Lower leg skin (tissue), 3 donors: ENCODE data around the gene STH.

Experiments
- POLR2A ChIP-seq, 2 donors: fragments of 450-650 bp; IDR thresholded peaks; one replicate each; pipeline ENCODE4 v1.6.1; 2016 to 2017; ENCODE audit warnings: antibody characterized with exemption in 2 of 2, mild to moderate bottlenecking in 1 of 2, moderate library complexity in 1 of 2
- TF ChIP-seq, protein P1 (sequence below), 3 donors: fragments of 450-650 bp; IDR thresholded peaks; one replicate each; pipeline ENCODE4 v1.5.1; 2016; ENCODE audit warnings: antibody characterized with exemption in 3 of 3, mild to moderate bottlenecking in 3 of 3, moderate library complexity in 2 of 3

- no peak for TF ChIP-seq POLR2A (IDR thresholded peaks at IDR 0.05)
- TF ChIP-seq, protein P1, sequence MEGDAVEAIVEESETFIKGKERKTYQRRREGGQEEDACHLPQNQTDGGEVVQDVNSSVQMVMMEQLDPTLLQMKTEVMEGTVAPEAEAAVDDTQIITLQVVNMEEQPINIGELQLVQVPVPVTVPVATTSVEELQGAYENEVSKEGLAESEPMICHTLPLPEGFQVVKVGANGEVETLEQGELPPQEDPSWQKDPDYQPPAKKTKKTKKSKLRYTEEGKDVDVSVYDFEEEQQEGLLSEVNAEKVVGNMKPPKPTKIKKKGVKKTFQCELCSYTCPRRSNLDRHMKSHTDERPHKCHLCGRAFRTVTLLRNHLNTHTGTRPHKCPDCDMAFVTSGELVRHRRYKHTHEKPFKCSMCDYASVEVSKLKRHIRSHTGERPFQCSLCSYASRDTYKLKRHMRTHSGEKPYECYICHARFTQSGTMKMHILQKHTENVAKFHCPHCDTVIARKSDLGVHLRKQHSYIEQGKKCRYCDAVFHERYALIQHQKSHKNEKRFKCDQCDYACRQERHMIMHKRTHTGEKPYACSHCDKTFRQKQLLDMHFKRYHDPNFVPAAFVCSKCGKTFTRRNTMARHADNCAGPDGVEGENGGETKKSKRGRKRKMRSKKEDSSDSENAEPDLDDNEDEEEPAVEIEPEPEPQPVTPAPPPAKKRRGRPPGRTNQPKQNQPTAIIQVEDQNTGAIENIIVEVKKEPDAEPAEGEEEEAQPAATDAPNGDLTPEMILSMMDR (IDR thresholded peaks at IDR 0.05) = no peak
Measured at GRCh38 chr17:46035112-46035818, 36.2 kb downstream of the STH start.
